HEK293 (cell line): ENCODE results near the gene KRTCAP3.

Experiments
- ELK4 ChIP-seq: IDR thresholded peaks from 2 replicates; pipeline ENCODE4 v1.6.1; 2011; ENCODE audit warnings: mild to moderate bottlenecking, low read depth, low read length, borderline replicate concordance
- GLI2 ChIP-seq: fragments of 450-650 bp; formaldehyde crosslinking; IDR thresholded peaks from 2 replicates; pipeline ENCODE4; 2017; ENCODE audit warnings: missing biosample characterization, missing genetic modification characterization, low read depth, borderline replicate concordance
- GLI4 ChIP-seq: fragments of 450-650 bp; formaldehyde crosslinking; IDR thresholded peaks from 2 replicates; pipeline ENCODE4 v1.5.1; 2016; ENCODE audit warnings: missing biosample characterization, missing genetic modification characterization
- HOXD13 ChIP-seq: sonication (generic); formaldehyde crosslinking; IDR thresholded peaks from 2 replicates; pipeline ENCODE4 v1.8.0; 2022; ENCODE audit warnings: missing genetic modification reagents, borderline replicate concordance
- IKZF3 ChIP-seq: fragments of 450-650 bp; IDR thresholded peaks from 2 replicates; pipeline ENCODE4 v1.5.0; 2018; ENCODE audit warnings: missing biosample characterization, mild to moderate bottlenecking, missing genetic modification characterization, moderate library complexity
- KLF10 ChIP-seq: fragments of 450-650 bp; IDR thresholded peaks from 2 replicates; pipeline ENCODE4 v1.5.1; 2018; ENCODE audit warnings: missing biosample characterization, mild to moderate bottlenecking, missing genetic modification characterization
- MYNN ChIP-seq: fragments of 450-650 bp; formaldehyde crosslinking; IDR thresholded peaks from 2 replicates; pipeline ENCODE4 v1.5.1; 2016; ENCODE audit warnings: missing biosample characterization, missing genetic modification characterization, borderline replicate concordance
- PRDM1 ChIP-seq: fragments of 450-650 bp; formaldehyde crosslinking; IDR thresholded peaks from 2 replicates; pipeline ENCODE4; 2016; ENCODE audit warnings: missing biosample characterization, missing genetic modification characterization
- SCRT1 ChIP-seq: fragments of 450-650 bp; formaldehyde crosslinking; IDR thresholded peaks from 2 replicates; pipeline ENCODE4 v1.5.1; 2016; ENCODE audit warnings: missing biosample characterization, missing genetic modification characterization, borderline replicate concordance
- SCRT2 ChIP-seq: fragments of 450-650 bp; formaldehyde crosslinking; IDR thresholded peaks from 2 replicates; pipeline ENCODE4 v1.5.1; 2016; ENCODE audit warnings: missing biosample characterization, missing genetic modification characterization
- SP2 ChIP-seq: fragments of 450-650 bp; formaldehyde crosslinking; IDR thresholded peaks from 2 replicates; pipeline ENCODE4 v1.5.1; 2016; ENCODE audit warnings: missing biosample characterization, missing genetic modification characterization
- SP7 ChIP-seq: fragments of 450-650 bp; formaldehyde crosslinking; IDR thresholded peaks from 2 replicates; pipeline ENCODE4 v1.5.1; 2016; ENCODE audit warnings: missing biosample characterization, missing genetic modification characterization
- TCF7L2 ChIP-seq: IDR thresholded peaks from 2 replicates; pipeline ENCODE4 v1.6.1; 2011; ENCODE audit warnings: low read depth, mild to moderate bottlenecking, inconsistent platforms, low read length, moderate library complexity, borderline replicate concordance
- ZBTB48 ChIP-seq: fragments of 450-650 bp; formaldehyde crosslinking; IDR thresholded peaks from 2 replicates; pipeline ENCODE4 v1.5.1; 2016; ENCODE audit warnings: missing biosample characterization, missing genetic modification characterization
- ZFP69B ChIP-seq: fragments of 450-650 bp; formaldehyde crosslinking; IDR thresholded peaks from 2 replicates; pipeline ENCODE4 v1.5.1; 2016; ENCODE audit warnings: missing biosample characterization, missing genetic modification characterization
- ZNF174 ChIP-seq: fragments of 450-650 bp; formaldehyde crosslinking; IDR thresholded peaks from 2 replicates; pipeline ENCODE4 v1.5.0; 2017; ENCODE audit warnings: missing biosample characterization, mild to moderate bottlenecking, missing genetic modification characterization
- ZNF2 ChIP-seq: fragments of 450-650 bp; formaldehyde crosslinking; IDR thresholded peaks from 2 replicates; pipeline ENCODE4 v1.5.1; 2016; ENCODE audit warnings: missing biosample characterization, missing genetic modification characterization
- ZNF292 ChIP-seq: fragments of 450-650 bp; formaldehyde crosslinking; IDR thresholded peaks from 2 replicates; pipeline ENCODE4 v1.5.1; 2016; ENCODE audit warnings: low read depth, missing biosample characterization, missing genetic modification characterization, borderline replicate concordance
- ZNF324 ChIP-seq: fragments of 450-650 bp; formaldehyde crosslinking; IDR thresholded peaks from 2 replicates; pipeline ENCODE4 v1.5.1; 2016; ENCODE audit warnings: missing biosample characterization, missing genetic modification characterization
- ZNF335 ChIP-seq: fragments of 450-650 bp; formaldehyde crosslinking; conservative IDR thresholded peaks from 2 replicates; pipeline ENCODE4 v1.5.1; 2016; ENCODE audit warnings: missing biosample characterization, missing genetic modification characterization
- ZNF37A ChIP-seq: fragments of 450-650 bp; IDR thresholded peaks from 2 replicates; pipeline ENCODE4 v1.5.1; 2018; ENCODE audit warnings: missing biosample characterization, missing genetic modification characterization
- ZNF513 ChIP-seq: fragments of 450-650 bp; IDR thresholded peaks from 2 replicates; pipeline ENCODE4 v1.5.1; 2018; ENCODE audit warnings: missing biosample characterization, missing genetic modification characterization
- ZNF514 ChIP-seq: fragments of 450-650 bp; formaldehyde crosslinking; IDR thresholded peaks from 2 replicates; pipeline ENCODE4 v1.5.1; 2016; ENCODE audit warnings: missing biosample characterization, missing genetic modification characterization
- ZNF529 ChIP-seq: fragments of 450-650 bp; formaldehyde crosslinking; IDR thresholded peaks from 2 replicates; pipeline ENCODE4 v1.5.1; 2017; ENCODE audit warnings: missing genetic modification characterization, missing biosample characterization; ENCODE audit not compliant: insufficient replicate concordance
- ZNF777 ChIP-seq: fragments of 450-650 bp; formaldehyde crosslinking; IDR thresholded peaks from 2 replicates; pipeline ENCODE4 v1.5.1; 2017; ENCODE audit warnings: missing biosample characterization, missing genetic modification characterization, borderline replicate concordance
- TF ChIP-seq, protein P1 (sequence below): fragments of 450-650 bp; formaldehyde crosslinking; IDR thresholded peaks from 2 replicates; pipeline ENCODE4 v1.5.1; 2016; ENCODE audit warnings: missing biosample characterization, missing genetic modification characterization, borderline replicate concordance
- TF ChIP-seq, protein P2 (sequence below): fragments of 450-650 bp; formaldehyde crosslinking; IDR thresholded peaks from 2 replicates; pipeline ENCODE4; 2016; ENCODE audit warnings: missing biosample characterization, missing genetic modification characterization
- TF ChIP-seq, protein P3 (sequence below): fragments of 450-650 bp; formaldehyde crosslinking; IDR thresholded peaks from 2 replicates; pipeline ENCODE4 v1.5.1; 2016; ENCODE audit warnings: missing biosample characterization, missing genetic modification characterization
- TF ChIP-seq, protein P4 (sequence below): sonication (generic); formaldehyde crosslinking; IDR thresholded peaks from 2 replicates; pipeline ENCODE4 v1.8.1; 2022; ENCODE audit warnings: mild to moderate bottlenecking, moderate library complexity, missing genetic modification reagents

The KRTCAP3 gene

GRCh38 chr2:27428978-27429541 lies 13.1 kb upstream of the KRTCAP3 start (continued):
- no peak for TF ChIP-seq ZNF513 (tag by site-specific recombination)
- no peak for TF ChIP-seq ZNF777
- TF ChIP-seq ZNF335 (tag by site-specific recombination) = no peak; the same call in 1 of the 2 replicates
- TF ChIP-seq, protein P1, sequence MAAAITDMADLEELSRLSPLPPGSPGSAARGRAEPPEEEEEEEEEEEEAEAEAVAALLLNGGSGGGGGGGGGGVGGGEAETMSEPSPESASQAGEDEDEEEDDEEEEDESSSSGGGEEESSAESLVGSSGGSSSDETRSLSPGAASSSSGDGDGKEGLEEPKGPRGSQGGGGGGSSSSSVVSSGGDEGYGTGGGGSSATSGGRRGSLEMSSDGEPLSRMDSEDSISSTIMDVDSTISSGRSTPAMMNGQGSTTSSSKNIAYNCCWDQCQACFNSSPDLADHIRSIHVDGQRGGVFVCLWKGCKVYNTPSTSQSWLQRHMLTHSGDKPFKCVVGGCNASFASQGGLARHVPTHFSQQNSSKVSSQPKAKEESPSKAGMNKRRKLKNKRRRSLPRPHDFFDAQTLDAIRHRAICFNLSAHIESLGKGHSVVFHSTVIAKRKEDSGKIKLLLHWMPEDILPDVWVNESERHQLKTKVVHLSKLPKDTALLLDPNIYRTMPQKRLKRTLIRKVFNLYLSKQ (tag by site-specific recombination) = no peak
- TF ChIP-seq ZNF529 (tag by site-specific recombination) = no peak
- TF ChIP-seq PRDM1 (tag by site-specific recombination) = no peak
- no peak for TF ChIP-seq HOXD13 (CRISPR knock-in tag)
- TF ChIP-seq, protein P2, sequence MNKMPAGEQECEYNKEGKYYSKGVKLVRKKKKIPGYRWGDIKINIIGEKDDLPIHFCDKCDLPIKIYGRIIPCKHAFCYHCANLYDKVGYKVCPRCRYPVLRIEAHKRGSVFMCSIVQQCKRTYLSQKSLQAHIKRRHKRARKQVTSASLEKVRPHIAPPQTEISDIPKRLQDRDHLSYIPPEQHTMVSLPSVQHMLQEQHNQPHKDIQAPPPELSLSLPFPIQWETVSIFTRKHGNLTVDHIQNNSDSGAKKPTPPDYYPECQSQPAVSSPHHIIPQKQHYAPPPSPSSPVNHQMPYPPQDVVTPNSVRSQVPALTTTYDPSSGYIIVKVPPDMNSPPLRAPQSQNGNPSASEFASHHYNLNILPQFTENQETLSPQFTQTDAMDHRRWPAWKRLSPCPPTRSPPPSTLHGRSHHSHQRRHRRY (tag by site-specific recombination) = no peak
- no peak for TF ChIP-seq ZBTB48 (tag by site-specific recombination)
- no peak for TF ChIP-seq SCRT1 (tag by site-specific recombination)
- no peak for TF ChIP-seq SP7 (tag by site-specific recombination)
- no peak for TF ChIP-seq ZNF292 (tag by site-specific recombination)
- peak; percentile 94 for TF ChIP-seq TCF7L2
- 0 out of 2 replicates have a peak, but pooled peaks have one; percentile 3 for TF ChIP-seq ZFP69B
- TF ChIP-seq IKZF3 (tag by site-specific recombination) = no peak
- TF ChIP-seq ZNF174 = no peak
- no peak for TF ChIP-seq ZNF514 (tag by site-specific recombination)
- 0 out of 2 replicates have a peak, but pooled peaks have one; percentile 6 for TF ChIP-seq KLF10 (tag by site-specific recombination)
- no peak for TF ChIP-seq GLI2 (tag by site-specific recombination)
- TF ChIP-seq GLI4 (tag by site-specific recombination) = no peak
- TF ChIP-seq ELK4 = no peak
- no peak for TF ChIP-seq ZNF37A (tag by site-specific recombination)
- TF ChIP-seq, protein P3, sequence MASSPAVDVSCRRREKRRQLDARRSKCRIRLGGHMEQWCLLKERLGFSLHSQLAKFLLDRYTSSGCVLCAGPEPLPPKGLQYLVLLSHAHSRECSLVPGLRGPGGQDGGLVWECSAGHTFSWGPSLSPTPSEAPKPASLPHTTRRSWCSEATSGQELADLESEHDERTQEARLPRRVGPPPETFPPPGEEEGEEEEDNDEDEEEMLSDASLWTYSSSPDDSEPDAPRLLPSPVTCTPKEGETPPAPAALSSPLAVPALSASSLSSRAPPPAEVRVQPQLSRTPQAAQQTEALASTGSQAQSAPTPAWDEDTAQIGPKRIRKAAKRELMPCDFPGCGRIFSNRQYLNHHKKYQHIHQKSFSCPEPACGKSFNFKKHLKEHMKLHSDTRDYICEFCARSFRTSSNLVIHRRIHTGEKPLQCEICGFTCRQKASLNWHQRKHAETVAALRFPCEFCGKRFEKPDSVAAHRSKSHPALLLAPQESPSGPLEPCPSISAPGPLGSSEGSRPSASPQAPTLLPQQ (tag by site-specific recombination) = 0 out of 2 replicates have a peak, but pooled peaks have one; percentile 8
- TF ChIP-seq SCRT2 (tag by site-specific recombination) = peak; percentile 97
- TF ChIP-seq ZNF324 (tag by site-specific recombination) = no peak
- no peak for TF ChIP-seq ZNF2 (tag by site-specific recombination)
- TF ChIP-seq SP2 (tag by site-specific recombination) = no peak
- TF ChIP-seq, protein P4, sequence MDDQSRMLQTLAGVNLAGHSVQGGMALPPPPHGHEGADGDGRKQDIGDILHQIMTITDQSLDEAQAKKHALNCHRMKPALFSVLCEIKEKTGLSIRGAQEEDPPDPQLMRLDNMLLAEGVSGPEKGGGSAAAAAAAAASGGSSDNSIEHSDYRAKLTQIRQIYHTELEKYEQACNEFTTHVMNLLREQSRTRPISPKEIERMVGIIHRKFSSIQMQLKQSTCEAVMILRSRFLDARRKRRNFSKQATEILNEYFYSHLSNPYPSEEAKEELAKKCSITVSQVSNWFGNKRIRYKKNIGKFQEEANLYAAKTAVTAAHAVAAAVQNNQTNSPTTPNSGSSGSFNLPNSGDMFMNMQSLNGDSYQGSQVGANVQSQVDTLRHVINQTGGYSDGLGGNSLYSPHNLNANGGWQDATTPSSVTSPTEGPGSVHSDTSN (CRISPR knock-in tag) = no peak
- no peak for TF ChIP-seq MYNN
